NCI-H187 (cell line): ENCODE data around the gene PLET1.
A peak's percentile ranks its signal among the peaks of the same experiment; 100 is the strongest.

Experiments used
- DNase-seq, 2 experiments: peaks; one replicate each; lab custom pipeline; 2025; lab: John Stamatoyannopoulos, UW

PLET1 gene, protein sequence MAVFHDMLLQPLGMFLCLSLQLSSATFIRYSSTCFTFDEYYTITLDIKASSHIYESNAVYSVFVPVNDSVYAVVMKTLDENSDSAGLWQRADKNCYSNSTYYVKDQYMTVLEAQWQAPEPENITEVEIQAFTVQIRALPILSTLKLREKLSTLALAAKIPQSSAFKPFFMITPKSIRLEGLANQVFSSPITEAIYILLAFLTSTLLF

GRCh38 chr11:112260490-112260889 is at the start of gene PLET1:
PLET1 (minus strand) TSS chr11:112260860; CDS start chr11:112260589, 271 bp downstream.
- no peak for DNase-seq

DNA sequence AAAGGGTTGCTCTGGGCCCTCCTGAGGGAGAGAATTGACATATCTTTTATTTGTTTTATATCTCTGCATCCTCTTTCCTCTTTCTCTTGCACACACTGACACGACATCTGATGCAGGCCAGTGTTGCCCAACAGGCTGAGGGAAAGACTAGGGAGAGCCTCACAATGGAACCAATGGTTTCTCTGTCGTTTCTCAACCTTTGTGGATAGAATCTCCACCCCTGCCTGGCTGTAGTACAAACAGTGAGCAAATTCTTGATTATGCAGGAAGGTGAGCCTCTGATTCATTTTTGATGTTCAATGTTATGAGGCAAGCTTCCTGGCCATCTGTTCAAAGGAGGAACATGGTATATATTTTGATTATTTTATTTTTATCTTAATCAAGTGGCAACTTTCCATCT is 49.8 kb upstream of the PLET1 start:
- no peak for DNase-seq

- no peak for DNase-seq
Measured at GRCh38 chr11:112308651-112309050, 48.0 kb upstream of the PLET1 start.

DNA sequence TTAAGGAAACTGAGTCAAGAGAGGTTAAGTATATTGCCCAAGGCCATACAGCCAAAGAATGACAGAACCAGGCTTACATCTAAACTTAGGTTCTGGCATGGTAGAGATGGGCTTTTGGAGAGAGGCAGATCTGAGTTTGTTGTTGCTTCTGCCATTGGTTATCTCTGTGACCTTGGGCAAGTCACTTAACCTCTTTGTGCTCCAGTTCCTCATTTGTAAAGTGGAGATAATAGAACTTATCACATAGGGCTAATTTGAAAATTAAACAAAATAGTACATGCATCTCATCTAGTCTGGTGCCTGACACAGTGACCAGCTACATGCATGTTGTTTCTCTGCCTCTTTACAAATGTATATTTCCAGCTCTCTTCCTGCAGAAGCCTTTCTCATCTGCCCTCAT is 47.0 kb upstream of the PLET1 start:
- no peak for DNase-seq

GRCh38 chr11:112306230-112306629 is 45.6 kb upstream of the PLET1 start:
- DNase-seq: no peak

GRCh38 chr11:112304914-112305313 is 44.3 kb upstream of the PLET1 start:
- DNase-seq: no peak

DNA sequence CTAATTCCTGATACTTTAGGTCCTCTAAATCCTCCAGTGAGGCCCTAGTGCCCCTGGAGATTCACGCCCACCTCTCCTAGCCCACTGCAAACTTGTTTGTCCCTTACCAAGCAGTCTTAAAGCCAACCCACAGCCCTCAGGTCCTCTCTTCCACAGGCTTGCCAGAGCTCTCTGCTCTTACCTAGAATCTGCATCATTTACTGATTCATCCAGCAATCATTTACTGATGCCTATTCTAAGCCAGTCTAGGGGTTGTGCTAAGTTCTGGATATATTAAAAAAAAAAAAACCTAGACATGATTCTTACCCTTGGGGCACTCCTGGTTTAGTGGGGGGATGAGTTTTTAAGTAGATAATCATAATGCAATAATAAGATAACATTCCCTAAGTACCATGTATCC is 43.0 kb upstream of the PLET1 start:
- DNase-seq: no peak

- no peak for DNase-seq
Measured at GRCh38 chr11:112302226-112302868, 41.7 kb upstream of the PLET1 start.

DNA sequence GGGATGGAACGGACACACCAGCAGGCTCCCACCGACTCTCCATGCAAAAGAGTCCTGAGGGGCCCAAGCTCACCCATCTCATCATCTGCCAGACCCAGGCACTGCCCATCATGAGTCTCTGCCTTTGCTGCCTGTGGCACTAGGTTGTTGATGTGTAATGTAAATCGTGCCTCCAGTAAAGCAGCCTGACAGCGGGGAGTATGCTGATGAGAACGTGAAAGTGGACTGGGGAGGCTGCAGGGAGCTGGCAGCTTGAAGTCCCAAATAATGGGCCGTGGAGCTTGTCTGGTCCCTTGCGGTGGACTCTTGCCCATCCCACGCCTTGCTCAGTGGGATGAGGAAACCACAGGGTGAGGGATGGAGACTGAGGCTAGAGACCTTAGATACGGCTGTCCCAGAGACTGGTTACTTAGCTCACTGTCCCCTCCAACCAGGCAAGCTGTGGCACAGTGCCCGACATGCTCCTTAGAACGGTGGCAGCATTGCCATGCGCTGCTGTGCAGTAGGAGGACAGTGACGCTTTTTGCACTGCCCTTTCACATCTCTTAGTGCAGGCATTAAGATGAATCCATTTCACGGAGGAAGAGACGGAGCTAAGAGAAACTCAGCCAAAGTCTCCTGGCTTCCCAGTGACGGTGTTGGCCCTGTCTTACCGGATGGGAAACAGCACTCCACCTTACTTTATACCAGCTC is 39.6 kb upstream of the PLET1 start:
- no peak for DNase-seq

GRCh38 chr11:112298535-112298934 is 37.9 kb upstream of the PLET1 start:
- DNase-seq: no peak

DNA sequence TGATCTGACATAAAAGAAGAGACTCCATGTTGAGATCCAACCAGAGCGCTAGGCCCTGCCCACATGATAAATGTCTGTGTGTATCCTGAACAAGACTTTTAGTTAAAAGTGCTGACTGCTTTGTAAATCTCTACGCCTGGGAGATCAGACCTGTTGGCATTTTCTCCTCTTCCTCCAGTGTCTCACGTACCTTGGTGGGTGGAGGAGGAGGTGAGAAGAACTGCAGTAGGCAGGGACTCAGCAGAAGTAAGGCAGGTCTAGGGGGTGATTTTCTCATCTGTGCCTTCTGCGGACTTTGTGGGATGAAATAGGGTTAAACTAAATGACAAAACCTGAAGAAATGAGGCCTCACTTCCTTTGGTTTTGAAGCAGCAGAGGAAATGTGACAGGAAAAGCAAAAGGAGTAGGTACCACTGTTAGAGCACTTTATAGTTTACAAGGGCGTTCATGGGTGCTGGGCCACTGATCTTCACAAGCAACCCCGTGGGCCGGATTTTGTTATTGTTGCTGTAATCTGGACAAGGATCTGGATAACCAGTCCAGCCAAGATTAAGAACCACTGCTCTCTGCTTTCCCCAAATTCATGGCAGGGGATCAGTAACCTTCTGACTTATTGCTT is 36.7 kb upstream of the PLET1 start:
- no peak for DNase-seq

DNA sequence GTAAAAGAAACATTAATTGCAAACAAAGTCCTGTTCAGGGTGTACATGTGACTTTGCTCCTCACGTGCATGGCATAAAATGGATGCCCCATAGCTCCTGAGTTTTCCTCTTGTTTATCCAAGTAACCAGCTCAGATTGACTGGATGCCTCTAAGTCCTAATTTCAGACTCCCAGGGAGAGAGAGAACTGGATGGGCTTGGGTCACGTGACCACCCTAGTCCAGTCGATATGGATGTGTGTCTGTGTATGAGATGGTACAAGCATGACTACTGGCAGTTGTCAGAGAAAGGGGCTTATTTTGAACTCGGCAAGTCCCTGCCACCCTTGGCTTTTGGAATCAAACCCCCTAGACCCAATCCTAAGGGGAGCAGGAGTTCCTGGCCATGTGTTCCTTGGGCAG is 35.4 kb upstream of the PLET1 start:
- DNase-seq: no peak

DNA sequence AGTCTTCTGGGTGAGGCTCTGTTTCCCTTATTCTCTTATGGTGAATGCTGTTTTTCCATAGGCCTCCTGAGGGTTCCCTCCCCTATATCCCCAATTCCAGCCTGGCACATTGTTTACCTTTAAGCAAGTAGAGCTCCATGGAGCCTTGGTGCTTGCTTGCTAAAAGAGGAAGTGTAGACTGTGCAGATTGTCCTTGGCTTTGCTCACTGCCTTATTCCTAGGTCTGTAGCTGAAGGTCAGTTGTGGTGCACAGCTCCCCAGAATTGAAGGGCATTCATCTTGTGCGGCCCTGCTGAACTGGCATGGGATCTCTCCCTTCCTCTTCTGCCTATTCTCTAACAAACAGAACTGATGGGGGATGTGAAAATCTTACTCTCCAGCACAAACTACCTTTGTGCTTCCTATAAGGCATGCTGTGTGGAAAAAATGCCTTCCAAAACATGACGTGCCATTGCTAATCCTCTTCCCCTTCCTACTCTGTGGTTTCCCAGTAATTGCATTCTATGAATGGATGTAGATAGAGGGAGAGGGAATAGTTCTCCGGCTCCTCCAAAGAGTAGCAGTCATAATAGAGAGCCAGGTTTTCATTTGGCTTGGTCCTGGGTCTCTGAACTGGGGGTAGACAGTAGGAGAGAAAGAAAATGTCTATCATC is 34.2 kb upstream of the PLET1 start:
- DNase-seq: no peak

DNA sequence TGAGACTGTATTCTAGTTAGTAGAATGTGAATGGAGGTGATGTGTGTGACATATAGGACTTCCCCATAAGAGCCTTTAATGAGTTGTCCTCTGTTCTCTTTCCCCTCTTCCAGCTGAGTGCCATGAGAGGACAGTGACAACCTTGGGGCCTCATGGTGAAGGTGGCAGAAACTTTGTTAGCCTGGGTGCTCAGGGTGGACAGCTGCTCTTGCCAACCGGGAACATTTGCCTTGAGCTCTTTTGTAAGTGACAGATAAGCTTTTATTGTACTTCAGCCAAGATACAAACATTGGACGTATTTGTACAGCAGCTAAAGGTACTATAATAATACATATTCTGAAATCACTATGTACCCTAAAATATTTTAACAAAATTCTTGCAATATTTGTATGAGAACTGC is 33.0 kb upstream of the PLET1 start:
- DNase-seq: no peak

DNA sequence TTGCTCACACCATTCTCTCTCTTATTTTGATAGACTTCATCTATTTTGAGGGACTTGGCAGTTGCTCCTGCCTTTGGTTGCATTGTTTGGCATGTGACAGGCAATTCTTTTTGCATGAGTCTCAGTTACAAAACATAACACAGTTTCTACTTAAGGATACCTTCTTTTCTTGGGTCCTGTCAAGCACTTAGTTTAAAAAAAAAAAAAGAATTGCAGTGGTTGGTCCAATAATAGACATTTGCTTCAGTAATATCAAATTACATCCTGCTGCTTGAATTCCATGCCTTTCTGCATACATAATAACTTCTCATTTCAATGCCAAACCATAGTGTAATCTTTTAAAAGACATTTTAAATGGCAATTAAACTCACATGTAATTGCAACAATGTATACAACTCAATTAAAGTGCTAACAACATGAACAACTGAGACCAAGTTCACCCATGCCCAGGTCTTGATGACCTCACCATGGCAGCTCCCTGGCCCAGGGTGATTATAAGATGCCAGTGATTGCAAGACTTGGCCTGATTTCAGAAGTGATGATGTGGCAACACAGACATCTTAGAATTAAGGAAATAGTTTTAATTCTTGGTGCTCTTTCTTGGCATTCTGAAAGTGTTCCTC is 32.2 kb upstream of the PLET1 start:
- DNase-seq: no peak

- no peak for DNase-seq
Measured at GRCh38 chr11:112292188-112292587, 31.5 kb upstream of the PLET1 start.

DNA sequence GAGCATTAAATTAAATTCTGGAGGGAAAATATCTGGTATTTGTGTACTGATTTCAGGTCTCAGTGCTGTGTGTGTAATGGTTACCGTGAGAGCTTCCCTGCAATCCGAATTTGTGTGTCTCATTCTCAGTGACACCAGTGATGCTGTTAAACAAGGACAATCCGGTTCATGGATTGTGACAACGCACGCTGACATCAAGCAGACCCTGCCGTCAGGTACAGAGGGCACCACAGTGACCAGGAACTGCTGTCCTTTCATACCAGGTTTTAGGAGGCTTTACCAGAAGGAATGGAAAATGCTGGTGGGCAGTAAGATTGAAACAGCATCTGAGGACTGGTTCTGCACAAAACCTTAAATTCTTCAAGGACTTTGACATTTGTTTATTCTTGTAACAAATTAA is 30.5 kb upstream of the PLET1 start:
- DNase-seq: no peak

DNA sequence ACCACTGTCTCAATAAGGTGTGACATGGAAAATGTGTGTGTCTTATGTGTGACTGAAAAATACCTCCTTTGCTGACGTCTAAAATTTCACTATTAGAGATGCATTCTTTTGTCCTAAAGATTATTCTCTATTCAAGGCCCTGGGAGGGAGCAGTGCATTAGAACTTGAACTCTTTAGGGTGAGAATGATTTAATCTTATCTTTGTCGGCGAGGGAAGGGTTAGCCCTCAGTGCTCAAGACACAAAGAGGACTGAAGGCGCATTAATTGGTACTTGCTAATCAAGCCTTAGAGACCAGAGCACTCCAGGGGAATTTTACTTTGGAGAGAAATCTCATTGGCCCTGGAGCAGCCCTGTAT is 29.8 kb upstream of the PLET1 start:
- DNase-seq: no peak

- peak in 1 of 2 experiments; percentile 32 for DNase-seq
Measured at GRCh38 chr11:112289588-112290492, 29.2 kb upstream of the PLET1 start.

- DNase-seq: no peak
Measured at GRCh38 chr11:112288021-112288420, 27.4 kb upstream of the PLET1 start.

DNA sequence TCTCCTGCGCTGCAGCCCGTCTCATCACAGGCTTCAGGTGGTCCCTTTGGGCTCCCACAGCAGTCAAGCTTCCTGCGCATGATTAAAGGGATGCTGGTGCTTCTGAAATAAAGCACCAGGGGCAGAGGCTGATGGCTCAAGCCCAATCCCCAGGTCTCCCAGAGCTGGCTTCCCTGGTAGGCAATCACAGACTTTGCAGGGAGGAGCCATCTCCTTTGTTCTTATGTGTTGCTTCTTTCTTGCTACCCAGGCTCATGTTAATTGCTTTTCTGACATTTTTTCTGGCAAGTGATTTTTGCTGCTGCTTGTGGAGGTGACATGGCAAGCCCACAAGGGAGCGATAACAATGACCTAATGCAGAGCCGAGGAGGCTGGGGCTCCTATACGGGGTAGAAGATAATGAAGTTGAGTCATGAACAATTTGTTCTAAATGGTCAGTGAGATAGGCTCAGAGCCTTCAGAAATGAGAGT is 25.2 kb upstream of the PLET1 start:
- no peak for DNase-seq
